ENCODE measurements around the gene ZFAND3. TPM values are rescaled to one million over a fixed set of nuclear protein-coding genes. Genes with fewer than 3 reads are reported as not detected.

Gene ZFAND3
- total and polyA plus RNA-seq, 10 donors = 9.3 to 63.7 (median 49.9) TPM

- WGBS, 5 donors = 80 to 85% (median 83%) methylated on average over 3 of the region's 3 CpGs
- DNase-seq = no peak
- TF ChIP-seq POLR2A (IDR thresholded peaks at IDR 0.05) (no peak), CTCF (IDR thresholded peaks at IDR 0.05 in 8 of 11, conservative IDR thresholded peaks at IDR 0.05 in 3 of 11) (no peak), POLR2AphosphoS5 (IDR thresholded peaks at IDR 0.05) (no peak)
- no peaks in the 10 kb centered on the region for H3K36me3 ChIP-seq
- intact Hi-C loops (cut with DNase I; ENCODE audit: low total_unique reads) = no loop called here
- no peak overlapping the region for H3K27ac ChIP-seq
- no peaks in the 10 kb centered on the region for H3K27me3 ChIP-seq (replicated peaks in 1 of 7)
- H3K9me3 ChIP-seq = no peaks in the 10 kb centered on the region
- no peak overlapping the region for H3K4me3 ChIP-seq
- H3K4me1 ChIP-seq = peaks cover 17 to 90% (median 54%) of the 10 kb centered on the region in 6 donors
These were observed 120.7 kb downstream of the ZFAND3 start for GRCh38 chr6:37940074-37940847.

GRCh38 chr6:37941871-37942270 is 122.3 kb downstream of the ZFAND3 start:
- Histone ChIP-seq H3K9me3 (no peaks in the 10 kb centered on the region), H3K27ac (no peak overlapping the region), H3K27me3 (replicated peaks in 1 of 7) (no peaks in the 10 kb centered on the region), H3K36me3 (no peaks in the 10 kb centered on the region), H3K4me3 (no peak overlapping the region), H3K4me1 (peaks cover 15 to 92% (median 45%) of the 10 kb centered on the region in 6 donors)
- WGBS, 5 donors = 91 to 100% (median 97%) methylated on average over 2 of the region's 2 CpGs
- no peak for TF ChIP-seq POLR2A (IDR thresholded peaks at IDR 0.05)
- no peak for TF ChIP-seq POLR2AphosphoS5 (IDR thresholded peaks at IDR 0.05)
- TF ChIP-seq CTCF (IDR thresholded peaks at IDR 0.05 in 8 of 11, conservative IDR thresholded peaks at IDR 0.05 in 3 of 11) = no peak
- DNase-seq = no peak
- intact Hi-C loops (cut with DNase I; ENCODE audit: low total_unique reads) = no loop called here

GRCh38 chr6:37942606-37943376 is 123.3 kb downstream of the ZFAND3 start:
- Histone ChIP-seq H3K4me3 (no peak overlapping the region), H3K36me3 (no peaks in the 10 kb centered on the region), H3K4me1 (peaks cover 16 to 92% (median 45%) of the 10 kb centered on the region in 6 donors), H3K9me3 (no peaks in the 10 kb centered on the region), H3K27ac (no peak overlapping the region), H3K27me3 (replicated peaks in 1 of 7) (no peaks in the 10 kb centered on the region)
- intact Hi-C loops (cut with DNase I; ENCODE audit: low total_unique reads) = no loop called here
- DNase-seq = no peak
- TF ChIP-seq POLR2A (IDR thresholded peaks at IDR 0.05) (no peak), CTCF (IDR thresholded peaks at IDR 0.05 in 8 of 11, conservative IDR thresholded peaks at IDR 0.05 in 3 of 11) (no peak), POLR2AphosphoS5 (IDR thresholded peaks at IDR 0.05) (no peak)
- 60 to 78% (median 66%) methylated on average over 3 of the region's 3 CpGs for WGBS, 5 donors

Measured in spleen (tissue), 11 donors.